Stimulated activated CD8-positive, alpha-beta memory T cell treated with anti-CD3 and anti-CD28 coated beads, Interleukin-2, amount 100 ng/mL, for 48 hours (primary cell): ENCODE results near the gene BNC1.
"Not testable (repeated sequence)": the region's sequence is repeated elsewhere in the genome, so short reads cannot be mapped to it uniquely, and the experiment has no call there.

Experiments used
- DNase-seq, 2 donors: peaks; one replicate each; pipeline ENCODE4 v3.0.0-alpha.2; 2020; ENCODE audit warnings: low read depth in 2 of 2

The BNC1 gene

GRCh38 chr15:83248151-83249029, 36.1 kb downstream of the BNC1 start:
- no peak for DNase-seq

GRCh38 chr15:83243634-83244033, 40.8 kb downstream of the BNC1 start:
- DNase-seq, result no peak

- no peak for DNase-seq
Measured at GRCh38 chr15:83230242-83230641, 54.2 kb downstream of the BNC1 start.

- DNase-seq, result no peak
Measured at GRCh38 chr15:83225449-83225848, 59.0 kb downstream of the BNC1 start.

- DNase-seq, result not testable (repeated sequence)
Measured at GRCh38 chr15:83221781-83222180, 62.7 kb downstream of the BNC1 start.

GRCh38 chr15:83219026-83219425, 65.4 kb downstream of the BNC1 start:
- no peak for DNase-seq

GRCh38 chr15:83215306-83215705, 69.2 kb downstream of the BNC1 start:
- DNase-seq, result no peak

- no peak for DNase-seq
Measured at GRCh38 chr15:83210619-83211018, 73.8 kb downstream of the BNC1 start.

GRCh38 chr15:83209333-83209732, 75.1 kb downstream of the BNC1 start:
- DNase-seq, result no peak

GRCh38 chr15:83208367-83208661, 76.2 kb downstream of the BNC1 start:
- DNase-seq, result no peak

GRCh38 chr15:83207660-83208366, 76.7 kb downstream of the BNC1 start, which contains the start of gene HDGFL3:
TSS of gene HDGFL3 (minus strand) at chr15:83207823. CDS start at chr15:83207414, 409 bp downstream.
- peak; percentile 11 to 14 for DNase-seq

- DNase-seq, result peak in 1 of 2 donors; percentile 7
Measured at GRCh38 chr15:83207009-83207659, 77.3 kb downstream of the BNC1 start.

GRCh38 chr15:83206526-83207008, 77.9 kb downstream of the BNC1 start:
- DNase-seq, result no peak
